Esophagus mucosa (tissue), 1 donor: ENCODE data around the gene LMNTD2. TPM values are rescaled to one million over a fixed set of nuclear protein-coding genes. Genes with fewer than 3 reads are reported as not detected.
A peak's percentile ranks its signal among the peaks of the same experiment; 100 is the strongest.

Source experiments
- ATAC-seq: fragments of 200-7000 bp; cut with Tn5 transposase; one replicate; pipeline ENCODE4 v1.9.1; 2020
- total RNA-seq: library from RNA; stranded (reverse); gene quantifications from one replicate; pipeline ENCODE4 v1.2.4, GENCODE V29; 2023
- donor health status: DM: yes; HTN: yes; CAD: no.

Gene LMNTD2, protein sequence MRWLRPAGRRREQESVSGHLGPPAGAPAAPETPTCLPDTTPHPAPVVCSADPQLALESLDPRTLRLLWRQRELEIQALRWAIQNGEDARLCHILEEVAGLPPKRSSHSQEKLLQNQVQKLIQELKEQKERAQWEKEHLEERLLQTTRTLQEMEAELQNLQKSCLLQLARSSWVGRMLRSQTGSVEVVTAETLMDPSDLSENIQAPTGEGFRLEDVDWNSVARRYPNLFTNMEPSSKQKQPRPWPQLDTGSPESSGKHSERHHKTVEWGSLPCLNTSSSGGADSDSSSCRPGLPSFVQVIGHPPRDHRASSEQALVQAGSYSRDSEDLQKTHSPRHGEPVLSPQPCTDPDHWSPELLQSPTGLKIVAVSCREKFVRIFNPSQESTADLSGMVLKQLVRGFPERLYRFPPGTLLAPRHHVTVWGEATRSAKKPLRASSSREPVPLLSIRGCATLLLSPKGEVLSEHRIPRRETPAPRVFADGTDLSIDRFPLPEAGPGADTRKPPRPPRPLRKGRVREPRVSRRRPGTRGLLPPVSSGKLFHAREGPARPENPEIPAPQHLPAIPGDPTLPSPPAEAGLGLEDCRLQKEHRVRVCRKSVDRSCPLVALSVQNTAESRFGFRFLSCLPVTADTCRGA
- 3.0 TPM for total RNA-seq

DNA sequence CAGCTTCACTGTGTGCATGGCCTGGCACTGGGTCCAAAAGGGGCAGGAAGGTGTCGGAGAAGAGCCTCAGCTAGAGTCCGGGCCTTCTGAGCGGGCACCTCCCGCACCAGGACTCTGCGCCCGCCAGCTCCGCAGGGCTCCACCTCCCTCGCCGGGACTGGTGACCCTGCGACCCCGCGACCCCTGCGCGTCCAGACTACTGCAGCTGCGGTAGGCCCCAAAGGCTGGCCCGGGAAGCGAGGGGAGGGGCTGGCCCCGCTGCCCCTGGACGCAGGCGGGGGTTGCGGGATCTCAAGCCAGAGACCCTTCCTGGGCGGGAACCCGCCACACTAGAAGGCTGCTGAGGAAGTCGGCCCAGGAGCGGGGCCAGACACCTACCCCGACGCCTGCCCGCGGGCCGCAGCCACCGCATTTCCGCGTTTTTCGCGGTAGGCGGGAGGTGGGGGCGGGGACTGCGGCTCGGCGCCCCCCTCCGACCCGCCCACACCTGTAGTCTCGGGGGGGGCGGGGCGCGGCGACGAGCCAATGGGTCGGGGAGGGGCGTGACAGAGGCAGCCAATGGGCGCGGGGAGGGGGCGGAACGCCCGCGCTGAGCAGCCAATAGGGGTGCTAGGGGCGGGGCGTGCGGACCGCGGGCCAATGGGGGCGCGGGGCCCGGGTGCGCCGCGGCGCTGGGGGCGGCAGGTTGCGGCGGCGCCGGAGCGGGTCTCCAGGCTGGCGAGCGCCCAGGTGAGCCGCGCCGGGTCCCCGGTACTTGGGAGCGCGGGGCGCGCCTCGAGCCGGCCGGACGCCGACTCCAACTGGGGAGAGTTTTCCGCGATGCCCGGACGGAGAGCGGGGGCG is at the start of gene LMNTD2, which contains the start of gene RASSF7:
TSS of gene LMNTD2 (minus strand) at position 434 of the 843 bp plus-strand sequence. CDS start at position 412, 22 bp downstream.
TSS of gene RASSF7 (plus strand) at position 666 of the 843 bp plus-strand sequence. CDS start 799 bp downstream, outside the sequence.
- ATAC-seq = peak; percentile 87

DNA sequence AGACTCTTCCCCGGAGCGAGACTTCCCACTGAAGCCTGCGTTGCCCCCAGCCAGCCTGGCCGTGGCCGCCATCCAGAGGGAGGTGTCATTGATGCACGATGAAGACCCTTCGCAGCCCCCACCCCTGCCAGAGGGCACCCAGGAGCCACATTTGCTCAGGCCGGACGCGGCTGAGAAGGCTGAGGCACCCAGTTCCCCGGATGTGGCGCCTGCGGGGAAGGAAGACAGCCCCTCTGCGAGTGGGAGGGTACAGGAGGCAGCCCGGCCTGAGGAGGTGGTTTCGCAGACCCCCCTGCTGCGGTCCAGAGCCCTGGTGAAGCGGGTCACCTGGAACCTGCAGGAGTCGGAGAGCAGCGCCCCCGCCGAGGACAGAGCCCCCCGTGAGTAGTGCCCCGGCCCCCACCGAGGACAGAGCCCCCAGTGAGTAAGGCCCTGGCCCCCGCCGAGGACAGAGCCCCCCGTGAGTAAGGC is 48.8 kb upstream of the LMNTD2 start:
- no peak for ATAC-seq

DNA sequence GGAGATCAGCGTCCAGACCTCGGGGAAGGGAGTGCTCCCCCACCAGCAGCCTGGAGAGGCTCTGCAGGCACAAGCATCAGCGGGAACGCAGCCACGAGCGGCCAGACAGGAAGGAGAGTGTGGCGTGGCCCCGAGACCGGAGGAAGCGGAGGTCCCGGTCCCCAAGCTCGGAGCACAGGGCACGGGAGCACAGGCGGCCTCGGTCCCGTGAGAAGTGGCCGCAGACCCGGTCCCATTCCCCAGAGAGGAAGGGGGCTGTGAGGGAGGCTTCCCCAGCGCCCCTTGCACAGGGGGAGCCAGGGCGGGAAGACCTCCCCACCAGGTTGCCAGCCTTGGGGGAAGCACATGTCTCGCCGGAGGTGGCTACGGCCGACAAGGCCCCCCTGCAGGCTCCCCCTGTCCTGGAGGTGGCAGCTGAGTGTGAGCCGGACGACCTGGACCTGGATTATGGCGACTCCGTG is 48.3 kb upstream of the LMNTD2 start:
- no peak for ATAC-seq

DNA sequence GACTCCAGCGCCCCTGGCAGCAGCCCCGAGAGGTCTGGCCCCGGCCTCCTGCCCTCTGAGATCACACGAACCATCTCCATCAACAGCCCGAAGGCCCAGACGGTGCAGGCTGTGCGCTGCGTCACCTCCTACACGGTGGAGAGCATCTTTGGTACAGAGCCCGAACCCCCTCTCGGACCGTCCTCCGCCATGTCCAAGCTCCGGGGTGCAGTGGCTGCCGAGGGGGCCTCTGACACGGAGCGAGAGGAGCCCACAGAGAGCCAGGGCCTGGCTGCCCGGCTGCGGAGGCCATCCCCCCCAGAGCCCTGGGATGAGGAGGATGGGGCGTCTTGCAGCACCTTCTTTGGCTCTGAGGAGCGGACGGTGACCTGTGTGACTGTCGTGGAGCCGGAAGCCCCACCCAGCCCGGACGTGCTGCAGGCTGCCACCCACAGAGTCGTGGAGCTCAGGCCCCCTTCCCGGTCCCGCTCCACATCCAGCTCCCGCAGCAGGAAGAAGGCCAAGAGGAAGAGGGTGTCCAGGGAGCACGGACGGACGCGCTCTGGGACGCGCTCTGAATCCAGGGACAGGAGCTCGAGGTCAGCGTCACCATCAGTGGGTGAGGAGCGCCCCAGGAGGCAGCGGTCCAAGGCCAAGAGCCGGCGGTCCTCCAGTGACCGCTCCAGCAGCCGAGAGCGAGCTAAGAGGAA is 47.6 kb upstream of the LMNTD2 start:
- ATAC-seq = no peak

DNA sequence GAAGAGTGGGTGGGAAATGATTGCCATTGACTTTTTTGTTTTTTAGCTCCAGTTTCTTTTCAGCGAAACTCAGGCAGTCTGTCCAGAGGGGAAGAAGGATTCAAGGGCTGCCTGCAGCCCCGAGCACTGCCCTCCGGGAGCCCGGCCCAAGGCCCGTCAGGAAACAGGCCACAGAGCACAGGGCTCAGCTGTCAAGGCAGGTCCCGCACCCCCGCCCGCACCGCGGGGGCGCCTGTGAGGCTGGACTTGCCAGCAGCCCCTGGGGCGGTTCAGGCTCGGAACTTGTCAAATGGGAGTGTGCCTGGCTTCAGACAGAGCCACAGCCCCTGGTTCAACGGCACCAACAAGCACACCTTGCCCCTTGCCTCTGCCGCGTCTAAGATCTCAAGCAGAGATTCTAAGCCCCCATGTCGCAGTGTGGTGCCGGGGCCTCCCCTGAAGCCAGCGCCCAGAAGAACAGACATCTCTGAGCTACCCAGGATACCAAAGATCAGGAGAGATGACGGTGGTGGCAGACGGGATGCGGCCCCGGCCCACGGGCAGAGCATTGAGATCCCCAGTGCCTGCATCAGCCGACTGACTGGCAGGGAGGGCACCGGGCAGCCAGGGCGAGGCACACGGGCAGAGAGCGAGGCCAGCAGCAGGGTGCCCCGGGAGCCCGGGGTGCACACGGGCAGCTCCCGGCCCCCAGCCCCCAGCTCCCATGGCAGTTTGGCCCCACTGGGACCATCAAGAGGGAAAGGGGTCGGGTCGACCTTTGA is 46.7 kb upstream of the LMNTD2 start:
- no peak for ATAC-seq

DNA sequence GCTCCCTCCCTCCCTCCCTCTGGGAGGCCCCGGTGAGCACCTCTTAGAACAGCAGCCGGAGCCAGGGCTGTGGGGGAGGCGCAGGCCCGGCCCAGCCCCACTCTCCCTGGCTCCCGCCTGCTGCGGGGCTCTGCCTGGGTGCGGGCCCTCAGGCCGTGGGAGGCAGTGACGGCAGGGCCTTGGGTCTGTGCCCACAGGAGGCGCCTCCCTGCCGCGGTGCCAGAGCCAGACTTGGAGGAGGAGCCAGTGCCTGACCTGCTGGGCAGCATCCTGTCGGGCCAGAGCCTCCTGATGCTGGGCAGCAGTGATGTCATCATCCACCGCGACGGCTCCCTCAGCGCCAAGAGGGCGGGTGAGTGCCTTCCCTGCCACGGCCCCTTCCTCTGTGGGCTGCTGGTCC is 45.7 kb upstream of the LMNTD2 start:
- peak; percentile 93 for ATAC-seq

DNA sequence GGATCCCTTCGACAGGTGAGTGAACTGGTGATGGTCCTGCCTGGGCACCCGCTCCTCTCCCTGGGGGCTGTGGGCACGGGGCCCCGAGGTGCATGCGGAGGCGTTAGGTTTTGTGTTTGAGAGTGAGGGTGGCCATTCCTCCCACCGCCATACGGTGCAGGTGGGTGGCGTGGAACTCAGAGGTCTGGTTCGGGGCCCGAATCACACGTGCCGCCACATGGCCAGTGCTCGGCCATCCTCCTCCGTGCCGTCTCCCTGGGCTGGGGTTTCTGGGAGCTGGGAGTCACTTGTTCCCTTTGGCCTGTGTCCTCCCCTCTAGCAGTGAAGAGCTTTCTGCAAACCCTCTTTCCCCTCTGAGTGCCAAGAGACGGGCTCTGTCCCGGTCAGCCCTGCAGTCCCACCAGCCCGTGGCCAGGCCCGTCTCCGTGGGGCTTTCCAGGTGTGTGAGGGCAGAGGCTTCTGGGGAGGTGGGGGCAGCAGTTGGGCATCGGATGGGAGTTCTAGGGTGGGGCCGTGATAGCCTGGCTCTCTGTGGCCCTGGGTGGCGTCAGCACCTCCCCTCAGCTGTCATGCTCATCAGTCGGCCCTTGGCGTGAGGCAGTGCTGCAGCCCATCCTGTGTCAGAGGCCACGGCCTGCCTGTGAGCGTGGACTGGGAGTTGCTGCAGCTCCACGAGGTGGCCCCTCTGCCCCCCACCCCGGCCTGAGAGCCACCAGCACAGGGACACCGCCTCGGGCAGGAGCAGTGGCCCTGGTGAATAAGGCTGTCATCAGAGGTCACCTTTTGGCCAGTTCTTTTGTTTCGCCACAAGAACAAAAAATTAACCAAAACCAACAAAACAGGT is 45.0 kb upstream of the LMNTD2 start:
- no peak for ATAC-seq

DNA sequence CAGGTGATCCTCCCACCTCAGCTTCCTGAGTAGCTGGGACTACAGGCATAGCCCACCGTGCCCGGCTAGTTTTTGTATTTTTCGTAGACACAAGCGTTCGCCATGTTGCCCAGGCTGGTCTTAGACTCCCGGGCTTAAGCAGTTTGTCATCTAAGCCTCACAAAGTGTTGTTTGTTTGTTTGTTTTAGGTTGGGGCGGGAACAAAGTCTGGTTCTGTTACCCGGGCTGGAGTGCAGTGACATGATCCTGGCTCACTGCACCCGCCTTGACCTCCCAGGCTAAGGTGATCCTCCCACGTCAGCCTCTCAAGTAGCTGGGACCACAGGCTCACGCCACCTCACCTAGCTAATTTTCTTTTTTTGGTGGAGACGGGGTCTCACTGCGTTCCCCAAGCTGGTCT is 42.6 kb upstream of the LMNTD2 start:
- no peak for ATAC-seq

DNA sequence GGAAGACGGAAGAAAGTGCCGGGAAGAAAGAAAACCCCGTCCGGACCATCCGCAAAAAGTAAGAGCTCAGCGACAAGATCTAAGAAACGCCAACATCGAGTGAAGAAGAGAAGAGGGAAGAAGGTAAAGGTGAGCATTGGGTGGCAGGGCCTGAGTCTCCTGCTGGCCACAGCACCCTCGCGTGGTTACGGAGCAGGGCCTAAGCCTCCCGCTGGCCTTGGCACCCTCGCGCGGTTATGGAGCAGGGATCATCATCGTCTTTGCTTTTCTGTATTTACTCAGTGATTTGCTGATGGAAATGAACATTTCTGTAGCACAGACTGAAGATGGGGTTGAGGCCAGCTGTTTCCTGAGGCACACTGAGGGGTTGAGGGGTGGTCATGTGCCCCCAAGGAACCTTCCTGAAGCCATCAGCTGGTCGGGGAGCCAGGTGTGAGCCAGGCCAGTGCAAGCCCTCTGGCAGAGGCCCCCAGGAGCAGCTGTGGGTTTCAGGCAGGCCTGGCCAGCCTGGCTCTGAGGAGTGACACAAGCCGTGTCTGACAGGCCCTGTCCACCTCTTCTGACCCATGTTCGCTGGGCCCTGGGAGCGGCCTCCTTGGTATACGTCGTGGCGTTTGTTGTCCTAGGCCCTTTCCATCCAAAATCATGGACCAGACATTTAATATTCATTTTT is 41.2 kb upstream of the LMNTD2 start:
- ATAC-seq = no peak

DNA sequence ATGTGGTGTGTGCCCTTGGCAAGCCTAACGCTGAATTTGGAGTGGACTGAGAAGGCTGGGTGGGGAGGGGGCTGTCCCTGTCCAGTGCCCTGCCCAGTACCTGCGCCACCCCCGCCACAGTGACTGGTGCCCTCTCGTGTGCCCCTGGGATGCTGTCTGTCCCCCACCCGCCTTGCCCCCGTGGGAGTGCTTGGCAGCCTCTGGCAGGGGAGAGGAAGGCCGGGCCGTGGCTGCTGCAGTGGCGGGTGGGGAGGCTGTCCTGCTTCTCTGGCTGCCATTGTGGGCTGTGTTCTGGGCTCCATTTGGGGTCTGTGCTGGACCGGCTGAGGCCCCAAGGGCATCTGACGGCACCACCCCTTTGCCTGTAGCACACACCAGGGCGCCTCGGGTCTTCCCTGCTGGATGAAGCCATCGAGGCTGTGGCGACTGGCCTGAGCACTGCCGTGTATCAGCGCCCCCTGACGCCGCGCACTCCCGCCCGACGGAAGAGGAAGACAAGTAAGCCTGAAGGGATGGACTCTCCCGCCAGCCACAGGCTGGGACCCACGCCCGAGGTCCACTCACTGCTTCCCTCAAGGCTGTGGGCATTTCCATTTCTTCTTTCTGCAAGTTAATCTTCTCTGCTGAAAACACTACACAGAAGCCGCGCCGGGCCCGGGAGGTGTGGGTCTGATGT is 37.6 kb upstream of the LMNTD2 start:
- ATAC-seq = peak; percentile 12

DNA sequence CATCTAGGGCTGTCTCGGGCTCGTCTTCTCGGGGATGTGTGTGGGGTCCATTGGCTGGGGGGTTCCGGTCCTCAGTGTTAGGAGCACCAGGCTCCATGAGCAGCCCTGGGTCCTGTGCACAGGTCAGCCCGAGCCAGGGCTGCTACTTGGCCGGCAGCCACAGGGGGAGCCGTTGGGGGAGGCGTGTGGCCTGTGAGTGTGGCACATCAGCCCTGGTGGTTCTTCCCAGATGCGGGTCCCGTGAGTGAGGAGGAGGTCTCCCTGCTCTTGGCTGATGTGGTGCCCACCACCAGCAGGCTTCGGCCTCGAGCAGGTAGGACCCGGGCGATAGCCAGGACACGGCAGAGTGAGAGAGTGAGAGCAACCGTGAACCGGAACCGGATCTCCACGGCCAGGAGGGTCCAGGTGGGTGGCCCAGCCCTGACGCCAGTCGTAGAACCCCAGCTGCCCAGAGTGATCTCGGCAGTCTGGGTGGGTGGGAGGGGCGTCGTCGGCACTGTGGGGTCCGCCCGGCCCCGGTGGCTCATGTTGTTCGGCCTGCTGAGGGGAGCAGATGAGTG is 36.7 kb upstream of the LMNTD2 start:
- ATAC-seq = no peak

DNA sequence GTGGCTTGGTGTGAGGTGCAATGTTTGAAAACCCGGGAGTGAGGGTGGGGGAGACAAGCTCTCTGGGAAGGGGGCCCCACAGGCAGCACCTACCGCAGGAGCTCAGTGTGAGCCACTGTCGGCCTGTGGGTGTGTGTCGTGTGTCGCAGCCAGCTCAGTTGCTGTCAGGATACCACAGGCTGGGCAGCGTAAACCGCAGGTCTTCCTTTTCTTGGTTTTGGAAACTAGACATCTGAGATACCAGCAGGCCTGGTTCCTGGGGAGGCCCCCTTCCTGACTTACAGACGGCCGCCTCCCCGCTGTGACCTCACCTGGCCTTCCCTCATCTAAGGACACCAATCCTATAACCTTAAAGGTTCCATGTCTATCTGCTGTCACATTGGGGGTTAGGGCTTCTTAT is 35.8 kb upstream of the LMNTD2 start:
- no peak for ATAC-seq

DNA sequence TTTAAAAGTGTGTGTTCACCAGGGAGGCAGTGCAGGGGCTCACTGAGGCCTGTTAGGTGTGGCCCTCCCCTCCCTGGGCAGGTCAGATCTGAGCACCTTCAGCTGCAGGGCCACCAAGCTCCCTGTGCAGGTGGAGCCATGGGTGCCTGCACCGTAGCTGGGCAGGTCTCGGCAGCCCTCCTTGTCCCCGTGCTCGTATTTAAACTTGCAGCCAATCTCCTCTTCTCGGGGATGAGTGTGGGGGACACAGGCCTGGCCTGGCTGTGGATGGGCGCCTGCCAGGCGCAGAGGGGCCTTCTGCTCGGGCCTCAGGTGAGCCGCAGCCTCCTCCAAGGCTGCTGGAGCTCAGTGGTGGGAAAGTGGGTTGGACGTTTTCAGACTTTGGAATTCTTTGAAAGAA is 34.9 kb upstream of the LMNTD2 start:
- ATAC-seq = no peak

DNA sequence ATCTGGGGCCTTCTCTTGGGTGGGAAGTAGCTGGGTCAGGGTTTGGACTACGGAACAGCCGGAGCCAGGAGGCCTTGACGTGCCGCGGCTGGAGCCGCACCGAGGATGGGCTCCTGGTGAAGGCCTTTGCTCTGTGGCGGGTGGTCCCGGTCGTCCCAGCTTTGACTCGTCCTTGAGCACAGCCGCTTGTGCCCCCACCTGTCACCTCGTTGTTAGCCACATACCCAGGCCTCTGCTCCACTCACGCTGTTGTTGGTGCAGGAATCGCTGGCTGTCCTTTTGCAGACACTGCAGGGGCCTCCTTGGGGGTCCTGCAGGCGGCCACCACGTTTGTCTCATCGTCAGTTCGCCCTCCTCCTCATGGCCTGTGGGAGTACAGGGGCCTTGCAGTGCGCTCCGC is 32.8 kb upstream of the LMNTD2 start:
- no peak for ATAC-seq

DNA sequence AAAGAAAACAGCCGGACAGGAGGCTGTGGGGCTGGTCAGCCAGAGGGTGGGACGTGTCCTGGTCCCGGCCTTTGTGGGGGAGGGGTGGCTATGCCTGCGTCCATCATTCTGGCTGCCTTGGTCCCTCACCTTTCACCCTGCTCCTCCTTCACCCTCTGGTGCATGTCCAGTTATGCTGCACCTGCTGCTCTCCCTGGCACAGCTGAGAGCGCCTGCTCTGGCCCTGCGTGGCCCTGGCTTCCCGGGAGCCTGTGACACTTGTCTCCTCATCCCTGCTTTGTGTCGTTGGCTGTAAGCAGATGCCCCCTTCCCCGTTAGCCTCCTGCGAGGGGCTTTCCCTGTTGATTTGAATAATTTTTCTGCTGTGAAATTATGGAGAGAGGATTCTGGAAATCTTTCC is 32.4 kb upstream of the LMNTD2 start:
- ATAC-seq = no peak

DNA sequence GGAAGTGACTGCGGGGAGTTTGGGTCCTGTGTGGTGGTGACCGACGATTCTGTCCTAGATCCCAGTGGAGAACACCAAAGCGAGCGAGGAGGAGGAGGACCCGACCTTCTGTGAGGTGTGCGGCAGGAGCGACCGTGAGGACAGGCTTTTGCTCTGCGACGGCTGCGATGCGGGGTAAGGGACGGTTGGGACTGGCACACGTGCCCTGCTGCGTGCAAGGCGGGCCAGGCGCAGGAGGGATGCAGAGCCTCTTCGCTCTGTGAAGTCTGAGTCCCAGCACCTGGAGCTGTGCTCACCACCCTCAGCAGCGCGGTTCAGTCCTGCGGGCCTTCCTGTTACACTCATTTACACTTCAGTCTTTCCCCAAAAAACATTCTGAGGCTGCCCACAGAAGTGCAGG is 32.0 kb upstream of the LMNTD2 start:
- no peak for ATAC-seq

DNA sequence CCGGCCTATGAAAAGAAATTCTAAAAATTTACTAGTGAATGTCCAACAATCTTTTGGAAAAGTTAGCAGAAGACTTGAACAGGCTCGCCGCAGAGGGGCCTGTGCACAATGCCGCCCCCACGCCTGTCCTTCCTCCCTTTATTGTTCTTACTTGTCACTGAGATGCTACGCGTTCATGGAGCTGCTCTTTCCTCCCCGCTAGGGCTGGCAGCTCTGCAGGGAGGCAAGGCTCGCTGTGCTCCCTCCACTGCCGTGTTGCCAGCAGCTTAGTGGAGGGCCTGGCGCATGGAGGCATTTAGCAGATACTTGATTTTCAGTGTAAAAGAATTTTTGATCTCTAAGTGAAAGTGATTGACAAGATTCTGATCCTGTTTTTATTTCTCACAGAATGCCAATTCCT is 30.5 kb upstream of the LMNTD2 start:
- no peak for ATAC-seq

DNA sequence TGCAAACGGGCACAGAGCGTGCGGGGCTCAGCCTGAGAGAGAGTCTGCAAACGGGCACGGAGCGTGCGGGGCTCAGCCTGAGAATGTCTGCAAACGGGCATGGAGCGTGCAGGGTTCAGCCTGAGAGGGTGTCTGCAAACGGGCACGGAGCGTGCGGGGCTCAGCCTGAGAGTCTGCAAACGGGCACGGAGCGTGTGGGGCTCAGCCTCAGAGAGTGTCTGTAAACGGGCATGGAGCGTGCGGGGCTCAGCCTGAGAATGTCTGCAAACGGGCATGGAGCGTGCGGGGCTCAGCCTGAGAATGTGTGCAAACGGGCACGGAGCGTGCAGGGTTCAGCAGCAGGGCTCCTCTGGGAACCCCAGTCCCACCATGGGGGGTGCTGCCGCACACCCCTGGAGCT is 29.3 kb upstream of the LMNTD2 start:
- no peak for ATAC-seq

DNA sequence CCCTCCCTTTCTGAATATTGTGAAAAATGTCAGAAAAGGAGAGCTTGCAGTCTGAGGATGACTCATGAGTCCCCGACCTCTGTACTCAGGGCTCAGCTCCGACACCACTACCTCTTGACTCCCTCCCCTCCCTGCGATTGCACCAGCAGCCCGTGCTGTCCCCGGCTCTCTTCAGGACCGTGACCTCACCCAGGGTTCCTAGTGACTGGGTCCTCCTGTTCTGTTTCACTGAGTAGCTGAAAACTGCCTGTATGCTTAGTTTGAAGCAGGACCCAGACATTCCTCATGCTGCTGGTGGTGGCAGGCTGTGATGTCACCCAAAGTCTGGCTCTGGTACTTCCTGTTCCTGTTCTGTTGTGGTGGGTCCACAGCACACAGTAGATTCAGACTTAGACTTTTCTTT is 27.4 kb upstream of the LMNTD2 start:
- ATAC-seq = peak; percentile 34
